Chondrocyte (in vitro differentiated cells): Measurements from ENCODE around the gene SETD6. TPM values are rescaled to one million over a fixed set of nuclear protein-coding genes. Genes with fewer than 3 reads are reported as not detected.

ENCODE experiments used
- DNase-seq: peaks from one replicate; pipeline ENCODE4 v3.0.0; 2021; ENCODE audit warnings: mixed read lengths, low spot score
- H3K27ac Mint-ChIP-seq: one replicate; pipeline ENCODE4 v1.8.0; 2021; ENCODE audit warnings: mild to moderate bottlenecking, moderate library complexity, mixed read lengths; ENCODE audit not compliant: unreplicated experiment
- H3K27me3 Mint-ChIP-seq: 2 replicates; pipeline ENCODE4 v1.8.0; 2021; ENCODE audit warnings: low read depth, mixed read lengths
- H3K36me3 Mint-ChIP-seq: 2 replicates; pipeline ENCODE4 v1.8.0; 2021; ENCODE audit warnings: low read depth, mixed read lengths
- H3K4me1 Mint-ChIP-seq: 2 replicates; pipeline ENCODE4 v1.8.0; 2021; ENCODE audit warnings: low read depth, mild to moderate bottlenecking, mixed read lengths
- H3K4me3 Mint-ChIP-seq: one replicate; pipeline ENCODE4 v1.8.0; 2021; ENCODE audit warnings: mild to moderate bottlenecking, moderate library complexity, mixed read lengths; ENCODE audit not compliant: unreplicated experiment
- H3K9me3 Mint-ChIP-seq: 2 replicates; pipeline ENCODE4 v1.8.0; 2021; ENCODE audit warnings: low read depth, mixed read lengths
- CTCF ChIP-seq: fragments of 200-600 bp; sonication (generic); IDR thresholded peaks from 2 replicates; pipeline ENCODE4 v1.5.0; 2021; ENCODE audit warnings: antibody characterized with exemption, mild to moderate bottlenecking, moderate library complexity
- total RNA-seq: library from RNA; stranded (reverse); gene quantifications from 3 replicates; pipeline ENCODE4 v1.2.1, GENCODE V29; 2021

The SETD6 gene
- total RNA-seq, 1 donor from 2014 or later, result 13.0 TPM

- Mint-ChIP-seq H3K36me3 (no peaks in the 10 kb centered on the region), H3K4me1 (peaks cover 10% of the 10 kb centered on the region), H3K27ac (no peak overlapping the region), H3K4me3 (no peak overlapping the region), H3K9me3 (no peaks in the 10 kb centered on the region), H3K27me3 (peaks cover 2% of the 10 kb centered on the region)
- no peak for TF ChIP-seq CTCF
- peak; percentile 82 for DNase-seq
These were observed 21.4 kb upstream of the SETD6 start for GRCh38 chr16:58493756-58494431.

- Mint-ChIP-seq H3K27ac (peak overlapping the region; percentile 90), H3K9me3 (no peaks in the 10 kb centered on the region), H3K4me3 (peak overlapping the region; percentile 52), H3K27me3 (peaks cover 2% of the 10 kb centered on the region), H3K36me3 (no peaks in the 10 kb centered on the region), H3K4me1 (peaks cover 13% of the 10 kb centered on the region)
- peak; percentile 80 for TF ChIP-seq CTCF
- DNase-seq, result no peak
These were observed 20.3 kb upstream of the SETD6 start for GRCh38 chr16:58494981-58495520.

- TF ChIP-seq CTCF, result no peak
- no peaks in the 10 kb centered on the region for H3K36me3 Mint-ChIP-seq
- H3K27ac Mint-ChIP-seq, result peak overlapping the region; percentile 90
- H3K9me3 Mint-ChIP-seq, result no peaks in the 10 kb centered on the region
- peak overlapping the region; percentile 52 for H3K4me3 Mint-ChIP-seq
- H3K4me1 Mint-ChIP-seq, result peaks cover 20% of the 10 kb centered on the region
- H3K27me3 Mint-ChIP-seq, result peaks cover 2% of the 10 kb centered on the region
- peak; percentile 75 for DNase-seq
These were observed 19.6 kb upstream of the SETD6 start for GRCh38 chr16:58495521-58496331.

- Mint-ChIP-seq H3K36me3 (no peaks in the 10 kb centered on the region), H3K27ac (no peak overlapping the region), H3K4me1 (peaks cover 27% of the 10 kb centered on the region), H3K4me3 (no peak overlapping the region), H3K27me3 (peaks cover 2% of the 10 kb centered on the region), H3K9me3 (no peaks in the 10 kb centered on the region)
- DNase-seq, result no peak
- no peak for TF ChIP-seq CTCF
These were observed 17.8 kb upstream of the SETD6 start for GRCh38 chr16:58497468-58497867.

- Mint-ChIP-seq H3K27ac (no peak overlapping the region), H3K4me1 (peaks cover 27% of the 10 kb centered on the region), H3K9me3 (no peaks in the 10 kb centered on the region), H3K27me3 (peaks cover 2% of the 10 kb centered on the region), H3K4me3 (no peak overlapping the region), H3K36me3 (no peaks in the 10 kb centered on the region)
- peak; percentile 57 for DNase-seq
- TF ChIP-seq CTCF, result no peak
These were observed 17.4 kb upstream of the SETD6 start for GRCh38 chr16:58497935-58498334.
